Left renal cortex interstitium (tissue), 4 donors: ENCODE results near the gene GSTM3. TPM values are rescaled to one million over a fixed set of nuclear protein-coding genes. Genes with fewer than 3 reads are reported as not detected.
"Not testable (repeated sequence)": the region's sequence is repeated elsewhere in the genome, so short reads cannot be mapped to it uniquely, and the experiment has no call there.

Source experiments
- DNase-seq, 4 donors: peaks; one replicate each; pipeline ENCODE4 v3.0.0-alpha.2; 2013; ENCODE audit warnings: low read depth in 4 of 4, low spot score in 2 of 4, missing footprints in 1 of 4
- polyA plus RNA-seq, 4 donors: library from polyadenylated mRNA; unstranded; fragments of 120-200 nt; gene quantifications; one replicate each; pipeline ENCODE4 v1.2.1, GENCODE V29; 2013; ENCODE audit not compliant: insufficient read length in 4 of 4

Gene GSTM3
- polyA plus RNA-seq, 4 donors: 201 to 268 (median 237) TPM

DNA sequence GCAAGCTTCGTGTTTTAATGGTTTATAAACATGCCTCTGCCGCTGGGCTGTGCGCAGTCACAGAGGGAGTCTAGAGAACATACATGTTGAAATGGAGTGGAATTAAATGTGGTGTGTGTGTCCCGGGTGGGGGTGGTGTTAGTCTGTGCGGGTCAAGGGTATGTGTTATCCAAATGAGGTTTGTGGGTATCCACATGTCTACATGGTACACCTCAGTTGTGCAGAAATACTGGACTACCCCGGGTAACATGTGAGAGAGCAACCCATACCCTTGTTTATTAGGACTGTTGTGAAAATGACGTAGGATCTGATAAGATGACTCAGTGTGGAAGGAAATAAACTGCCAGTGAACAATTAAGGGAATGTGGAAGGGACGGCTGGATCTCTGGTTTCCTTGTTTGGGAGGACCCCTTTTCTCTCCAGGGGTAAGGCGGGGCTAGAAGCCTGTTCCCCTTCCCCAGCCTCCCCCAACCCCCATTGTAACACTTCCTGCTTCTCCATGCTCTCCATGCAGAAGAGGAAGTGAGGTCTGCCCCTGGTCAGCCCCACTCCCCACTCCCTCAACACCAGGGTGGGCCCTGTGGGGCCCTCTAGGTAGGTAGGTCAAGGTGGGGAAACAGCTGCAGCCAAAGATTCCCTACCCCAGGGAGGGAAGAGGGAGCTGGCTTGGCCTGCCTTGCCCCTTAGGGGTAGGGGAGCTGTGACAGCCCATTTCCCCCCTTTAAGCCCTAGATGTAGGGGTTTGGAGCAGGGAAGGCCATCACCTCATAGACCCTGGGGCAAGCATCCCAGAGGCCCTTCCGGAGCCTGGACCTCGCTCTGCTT lies 22.2 kb upstream of the GSTM3 start:
- no peak for DNase-seq

DNA sequence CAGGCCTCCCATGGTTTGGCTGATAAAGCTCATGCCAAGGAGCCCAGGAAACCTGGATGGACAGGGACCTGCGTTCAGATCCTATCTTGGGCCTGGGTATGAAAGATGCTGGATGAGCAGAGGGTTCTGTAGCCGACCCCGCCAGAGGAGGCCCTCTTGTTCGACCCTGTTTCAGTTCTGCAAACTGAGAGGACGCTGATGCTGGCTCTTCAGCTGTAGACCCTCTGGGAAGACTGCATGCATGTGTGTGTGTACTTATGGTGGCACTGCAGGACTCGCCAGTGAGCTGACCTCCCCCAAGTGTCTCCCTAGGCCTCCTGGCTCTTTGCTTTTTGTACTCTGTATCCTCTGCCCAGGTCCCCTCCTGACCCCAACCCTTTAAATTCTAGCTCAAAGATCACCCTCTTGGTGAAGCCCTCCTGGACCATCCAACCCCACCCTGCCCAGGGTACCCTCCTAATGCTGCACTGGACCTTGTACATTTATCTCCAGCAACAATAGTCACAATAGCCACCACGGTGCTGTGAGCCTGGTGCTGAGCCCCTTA lies 21.3 kb upstream of the GSTM3 start:
- DNase-seq: no peak

DNA sequence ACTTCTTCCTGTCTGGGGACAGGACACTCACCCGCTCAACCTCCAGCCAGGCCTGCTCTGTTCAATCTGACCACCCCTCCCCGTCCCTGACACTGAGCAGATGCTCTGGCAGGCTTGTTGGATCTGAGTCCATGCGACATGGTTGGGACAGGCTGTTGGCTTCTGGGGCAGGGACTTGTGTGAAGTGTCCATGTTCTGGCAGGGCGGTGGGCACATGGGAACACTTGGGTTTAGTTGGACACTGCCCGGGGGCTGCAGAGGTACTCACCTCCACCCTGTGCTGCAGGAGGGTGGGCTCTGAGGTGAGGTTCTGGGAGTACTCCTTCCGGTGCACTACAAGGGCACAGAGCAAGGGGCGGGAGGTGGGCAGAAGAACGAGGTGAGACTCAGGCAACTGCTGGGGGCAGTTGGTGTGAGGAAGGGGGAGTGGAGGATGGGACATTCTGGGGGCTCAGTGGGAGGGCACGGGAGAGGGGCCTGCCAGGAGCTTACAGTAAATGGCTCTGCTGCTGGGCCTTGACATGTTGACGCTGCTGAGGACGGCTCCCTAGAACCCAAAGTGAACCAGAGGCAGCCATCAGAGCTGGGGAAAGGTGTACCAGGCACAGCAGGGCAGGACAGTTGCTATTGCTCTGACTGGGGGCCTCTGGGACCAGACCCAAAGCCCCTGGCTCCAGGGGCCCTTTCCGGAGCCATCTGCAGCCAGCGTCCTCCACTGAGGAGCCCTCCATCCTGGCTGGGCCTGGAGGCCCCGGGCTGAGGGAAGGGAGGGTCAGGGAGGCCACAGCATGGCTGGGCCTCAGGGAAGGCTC lies 20.6 kb upstream of the GSTM3 start:
- no peak for DNase-seq

DNA sequence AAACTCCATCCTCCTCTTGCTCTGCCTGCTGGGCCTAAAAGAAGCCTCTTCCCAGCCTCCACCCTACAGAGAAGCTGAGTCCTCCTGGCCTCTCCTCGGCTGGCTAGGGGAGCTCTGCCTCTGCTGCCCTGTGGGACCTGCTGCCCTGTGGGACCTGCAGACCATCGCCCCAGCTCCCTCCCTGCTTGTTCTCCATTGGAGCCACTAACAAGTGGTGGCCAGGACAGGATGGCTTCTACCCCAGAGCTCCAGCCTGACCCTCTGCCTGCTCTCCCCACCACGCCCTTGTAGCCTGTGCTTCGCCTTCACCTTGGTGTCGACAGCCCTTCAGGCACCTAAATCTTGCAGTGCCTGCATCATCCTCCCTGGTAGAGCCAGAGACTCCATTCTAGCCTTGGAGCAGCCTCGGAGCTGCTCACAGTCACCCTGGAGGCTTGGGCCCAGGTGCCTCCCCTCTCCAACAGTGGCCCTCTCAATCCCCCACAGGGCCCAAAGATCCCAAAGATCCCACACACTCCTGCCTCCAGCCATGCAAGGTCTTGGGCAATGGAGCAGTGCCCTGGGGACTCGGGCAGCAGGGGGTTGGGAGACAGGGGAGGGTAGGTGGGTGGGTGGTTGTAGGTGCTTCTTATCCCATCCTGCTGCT lies 19.9 kb upstream of the GSTM3 start:
- DNase-seq: no peak

DNA sequence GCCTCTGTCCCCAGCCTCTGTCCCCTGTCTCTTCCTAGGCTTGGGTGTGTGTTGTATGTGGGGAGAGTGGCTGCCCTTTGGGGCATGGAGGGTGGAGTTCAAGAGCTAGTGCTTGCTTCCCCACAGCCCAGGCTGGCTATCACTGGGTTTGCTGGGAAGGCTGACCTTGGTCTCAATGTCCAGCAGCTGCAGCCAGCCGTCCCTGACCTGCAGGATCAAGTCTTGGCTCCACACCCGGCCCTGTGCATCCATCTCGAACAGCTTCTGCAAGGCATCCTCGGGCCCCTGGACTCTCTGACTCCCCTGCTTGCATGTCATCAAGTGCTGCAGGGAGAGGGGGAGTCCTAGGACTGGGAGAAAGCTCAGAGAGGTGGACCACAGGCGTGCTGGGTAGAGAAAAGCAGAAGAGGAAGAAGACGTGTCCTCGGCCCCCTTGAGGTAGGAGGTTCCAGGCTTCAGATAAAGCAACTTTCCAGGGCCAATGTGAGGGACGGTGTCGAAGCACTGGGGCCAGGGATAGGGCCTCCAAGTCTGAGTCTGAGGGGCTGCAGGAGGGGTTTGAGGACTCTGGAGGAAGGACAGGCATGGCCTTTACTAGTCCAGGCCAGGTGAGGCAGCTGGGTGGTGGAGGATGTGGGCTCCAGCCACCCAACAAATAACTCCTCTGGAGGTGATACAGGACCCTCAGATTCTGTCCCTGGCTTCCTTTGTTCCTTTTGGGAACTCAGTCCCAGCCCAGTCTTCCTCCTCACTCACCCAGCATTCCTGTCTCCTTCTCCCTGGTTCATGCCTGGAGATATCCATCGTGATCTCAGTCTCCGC lies 18.9 kb upstream of the GSTM3 start:
- DNase-seq: no peak

DNA sequence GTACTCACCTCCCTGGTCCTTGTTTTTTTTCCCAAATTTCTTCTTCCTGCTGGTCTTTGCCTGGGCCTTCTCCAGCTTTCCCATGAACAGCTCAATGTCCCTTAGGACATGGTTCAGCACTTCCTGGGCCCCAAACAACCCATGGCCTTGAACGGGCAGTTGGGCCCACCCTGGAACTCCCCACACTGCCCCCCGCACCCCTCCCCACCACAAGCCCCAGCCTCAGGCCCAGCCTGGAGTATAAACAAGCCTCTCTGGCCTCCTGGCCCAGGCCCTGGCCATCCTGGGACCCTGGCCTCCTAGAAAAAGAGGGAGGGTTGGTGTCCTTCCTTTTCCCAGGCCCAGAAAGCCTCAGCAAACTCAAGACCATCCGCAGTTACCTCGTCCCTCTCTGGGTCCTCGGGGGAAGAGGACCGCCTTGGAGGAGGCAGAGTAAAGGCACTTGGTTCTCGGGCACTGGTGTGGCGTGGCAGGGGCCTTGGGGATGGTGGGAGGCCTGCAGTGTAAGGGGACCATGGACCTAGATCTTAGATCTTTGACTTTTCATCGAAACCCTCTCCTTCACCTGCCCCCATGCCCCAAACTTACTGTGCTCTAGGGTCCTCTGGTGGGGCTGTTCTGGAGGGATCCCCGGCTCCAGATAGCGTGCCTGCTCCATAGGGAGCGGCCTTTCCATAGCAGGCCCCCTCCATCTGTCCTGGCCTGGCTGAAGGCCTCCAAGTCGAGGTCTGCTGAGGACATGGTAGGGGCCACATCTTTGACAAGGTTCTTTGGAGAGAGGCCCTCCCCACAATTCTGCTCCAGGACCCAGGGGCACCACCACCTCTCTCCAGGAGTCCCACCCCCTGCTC lies 17.3 kb upstream of the GSTM3 start:
- DNase-seq: no peak

DNA sequence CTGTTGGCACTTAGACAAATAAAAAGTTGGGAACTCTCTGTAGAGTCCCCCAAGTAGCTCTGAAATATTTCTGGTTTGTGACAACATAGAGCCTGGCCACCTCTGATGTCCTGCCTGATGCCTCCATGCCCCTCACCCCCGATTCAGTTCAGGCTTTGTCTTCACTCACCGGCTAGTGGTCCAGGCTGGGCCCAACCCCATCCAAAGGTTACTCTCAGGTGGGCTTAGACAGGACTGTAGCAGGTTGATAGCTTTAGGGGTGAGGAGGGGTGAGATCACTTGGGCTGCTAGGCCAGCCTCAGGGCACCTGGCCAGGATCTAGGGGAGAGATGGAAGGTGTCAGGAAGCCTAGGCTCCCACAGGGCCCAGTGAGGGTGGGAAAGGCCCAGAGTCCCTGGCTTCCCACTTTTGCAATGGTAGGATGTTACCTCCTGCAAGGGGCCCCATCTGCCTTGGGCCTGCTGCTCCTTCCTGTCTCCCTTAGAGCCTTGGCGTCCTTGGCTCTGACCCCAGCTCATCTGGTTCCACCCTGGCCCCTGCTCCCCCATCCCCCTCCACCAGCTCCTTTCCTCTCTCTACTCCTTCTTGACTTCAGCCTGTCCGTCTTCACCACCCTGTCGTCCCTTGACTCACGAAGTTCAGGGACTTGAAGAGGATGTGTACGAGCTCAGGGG lies 16.1 kb upstream of the GSTM3 start:
- DNase-seq: no peak

DNA sequence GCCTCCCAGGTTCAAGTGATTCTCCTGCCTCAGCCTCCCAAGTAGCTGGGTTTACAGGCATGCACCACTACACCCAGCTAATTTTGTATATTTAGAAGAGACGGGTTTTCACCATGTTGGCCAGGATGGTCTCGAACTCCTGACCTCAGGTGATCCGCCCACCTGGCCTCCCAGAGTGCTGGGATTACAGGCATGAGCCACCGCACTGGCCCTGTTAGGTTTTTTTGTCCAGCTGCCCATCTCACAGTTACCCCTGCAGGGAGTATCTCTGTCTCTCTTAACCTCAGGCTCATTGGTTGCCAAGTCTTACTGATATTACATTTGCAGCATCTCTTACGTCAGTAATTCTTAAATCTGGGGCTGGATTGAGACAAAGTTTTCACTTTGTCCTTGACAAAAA lies 15.5 kb upstream of the GSTM3 start:
- not testable (repeated sequence) for DNase-seq

DNA sequence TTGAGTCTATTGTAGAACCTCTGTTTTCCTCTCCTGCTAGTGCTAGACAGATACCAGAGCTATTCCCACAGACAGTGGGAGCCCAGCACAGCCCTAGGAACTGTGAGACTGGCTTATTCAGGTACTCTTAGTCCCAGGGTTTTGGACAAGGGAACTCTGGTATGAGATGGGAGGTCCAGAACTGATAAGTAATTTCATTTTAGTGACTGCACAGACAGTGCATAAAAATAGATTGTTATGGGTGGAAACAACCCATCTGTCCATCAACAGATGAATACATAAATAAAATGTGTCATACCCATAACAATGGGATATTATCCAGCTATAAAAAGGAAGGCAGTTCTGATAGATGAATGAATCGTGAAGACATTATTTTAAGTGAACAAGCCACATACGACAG lies 13.9 kb upstream of the GSTM3 start:
- no peak for DNase-seq

DNA sequence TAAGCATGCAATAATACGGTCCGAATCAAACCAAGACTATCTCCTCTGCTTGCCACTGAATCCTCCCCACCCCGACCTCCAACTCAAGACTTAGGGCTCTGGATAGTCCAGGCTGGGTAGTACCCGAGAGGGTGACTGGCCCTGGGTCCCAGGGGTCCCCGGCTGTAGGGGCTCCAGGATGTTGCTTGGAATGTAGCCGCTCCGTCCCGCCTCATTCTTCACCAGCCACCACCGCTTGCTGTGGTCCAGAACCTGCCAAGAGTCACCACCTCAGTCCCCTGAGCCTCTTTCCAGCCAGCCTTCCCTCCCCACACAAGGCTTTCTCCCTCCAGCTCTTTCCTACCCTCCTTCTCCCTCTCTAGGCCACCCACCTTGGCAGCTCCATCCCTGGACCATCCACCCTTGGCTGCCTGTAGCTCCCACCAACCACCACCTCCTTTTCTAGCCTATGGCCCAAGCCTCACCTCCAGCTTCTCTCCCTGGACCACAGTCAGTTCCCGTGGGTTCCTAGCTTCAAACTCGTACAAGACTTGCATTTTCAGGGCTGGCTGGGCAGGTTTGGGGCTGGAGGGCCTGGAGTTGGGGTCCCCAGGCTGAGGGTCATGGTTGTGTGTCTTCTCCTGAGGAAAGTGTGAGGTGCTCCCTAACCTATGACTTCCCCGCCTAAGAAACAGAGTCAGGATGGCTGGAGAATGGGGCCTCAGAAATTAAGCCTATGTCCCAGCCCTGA lies 10.9 kb upstream of the GSTM3 start:
- DNase-seq: no peak

DNA sequence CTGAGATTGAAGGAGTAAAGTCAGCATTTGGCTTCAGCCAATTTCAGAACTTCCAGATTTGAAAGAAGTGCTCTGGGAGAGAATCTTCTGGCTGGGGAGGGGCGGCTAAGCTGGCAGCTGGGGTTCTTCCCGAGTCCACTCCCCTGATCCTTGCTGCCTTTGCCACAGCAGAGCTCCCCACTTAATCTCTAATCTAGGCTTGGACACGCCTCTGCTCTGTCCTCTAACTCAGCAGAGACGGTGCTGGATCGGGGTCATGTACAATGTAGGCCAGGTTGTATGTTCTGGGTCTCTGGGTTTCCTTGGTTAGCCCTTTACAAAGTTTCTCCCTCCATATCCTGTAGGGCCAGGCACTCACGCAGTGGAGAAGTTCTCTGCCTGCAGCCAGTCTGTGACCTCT lies 10.1 kb upstream of the GSTM3 start:
- DNase-seq: no peak

DNA sequence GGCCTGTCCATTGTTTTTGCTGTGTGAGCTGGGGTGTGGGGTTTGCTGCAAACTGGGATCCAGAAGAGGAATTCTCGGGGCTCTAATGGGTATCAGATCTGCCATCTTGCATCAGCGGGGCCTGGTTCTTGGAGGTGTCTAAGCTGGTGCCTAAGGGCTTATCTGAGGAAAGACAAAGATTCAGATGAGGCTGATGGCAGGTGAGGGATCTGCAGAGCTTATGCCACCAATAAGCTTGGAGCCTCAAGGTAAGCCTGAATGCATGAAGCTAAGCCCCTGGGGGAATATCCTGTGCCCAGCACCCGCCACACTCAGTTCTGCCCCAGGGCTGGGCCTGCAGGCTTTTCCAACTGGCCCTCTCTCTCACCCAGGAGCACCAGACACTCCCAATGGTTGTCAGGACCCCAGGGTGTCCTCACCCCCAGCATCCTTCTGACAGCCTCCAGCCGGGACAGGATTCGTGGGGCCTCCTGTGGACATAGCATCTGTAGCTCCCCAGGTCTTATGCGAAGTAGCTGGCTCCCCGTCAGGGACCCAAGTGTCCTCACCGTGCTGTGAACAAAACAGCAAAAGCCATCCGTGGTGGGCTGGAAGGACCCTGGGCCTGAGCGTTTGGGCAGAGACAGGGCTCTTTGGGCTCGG lies 9.5 kb upstream of the GSTM3 start:
- DNase-seq: no peak

DNA sequence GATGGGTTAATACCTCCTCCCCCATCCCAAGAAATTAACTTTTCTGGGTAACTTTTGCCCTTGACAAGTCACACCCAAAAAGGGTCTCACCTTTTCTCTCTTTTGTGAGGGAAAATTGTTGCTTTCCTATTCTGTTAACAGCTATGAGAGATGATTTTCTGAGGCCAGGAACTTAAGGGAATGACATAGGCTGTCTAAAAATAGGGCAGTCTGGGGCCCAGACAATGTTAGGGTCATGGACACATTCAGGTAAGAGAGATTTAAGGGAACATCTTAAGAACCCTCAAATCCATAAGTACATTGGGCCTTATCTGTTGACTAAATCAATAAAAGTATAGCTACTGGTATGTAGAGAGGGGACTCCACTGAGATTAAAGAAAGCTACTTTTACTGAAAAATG lies 8.4 kb upstream of the GSTM3 start:
- DNase-seq: no peak

DNA sequence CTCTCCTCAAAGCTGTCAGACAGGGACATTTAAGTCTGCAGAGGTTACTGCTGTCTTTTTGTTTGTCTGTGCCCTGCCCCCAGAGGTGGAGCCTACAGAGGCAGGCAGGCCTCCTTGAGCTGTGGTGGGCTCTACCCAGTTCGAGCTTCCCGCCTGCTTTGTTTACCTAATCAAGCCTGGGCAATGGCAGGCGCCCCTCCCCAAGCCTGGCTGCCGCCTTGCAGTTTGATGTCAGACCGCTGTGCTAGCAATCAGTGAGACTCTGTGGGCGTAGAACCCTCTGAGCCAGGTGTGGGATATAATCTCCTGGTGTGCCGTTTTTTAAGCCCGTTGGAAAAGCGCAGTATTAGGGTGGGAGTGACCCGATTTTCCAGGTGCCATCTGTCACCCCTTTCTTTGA lies 7.5 kb upstream of the GSTM3 start:
- DNase-seq: not testable (repeated sequence)

DNA sequence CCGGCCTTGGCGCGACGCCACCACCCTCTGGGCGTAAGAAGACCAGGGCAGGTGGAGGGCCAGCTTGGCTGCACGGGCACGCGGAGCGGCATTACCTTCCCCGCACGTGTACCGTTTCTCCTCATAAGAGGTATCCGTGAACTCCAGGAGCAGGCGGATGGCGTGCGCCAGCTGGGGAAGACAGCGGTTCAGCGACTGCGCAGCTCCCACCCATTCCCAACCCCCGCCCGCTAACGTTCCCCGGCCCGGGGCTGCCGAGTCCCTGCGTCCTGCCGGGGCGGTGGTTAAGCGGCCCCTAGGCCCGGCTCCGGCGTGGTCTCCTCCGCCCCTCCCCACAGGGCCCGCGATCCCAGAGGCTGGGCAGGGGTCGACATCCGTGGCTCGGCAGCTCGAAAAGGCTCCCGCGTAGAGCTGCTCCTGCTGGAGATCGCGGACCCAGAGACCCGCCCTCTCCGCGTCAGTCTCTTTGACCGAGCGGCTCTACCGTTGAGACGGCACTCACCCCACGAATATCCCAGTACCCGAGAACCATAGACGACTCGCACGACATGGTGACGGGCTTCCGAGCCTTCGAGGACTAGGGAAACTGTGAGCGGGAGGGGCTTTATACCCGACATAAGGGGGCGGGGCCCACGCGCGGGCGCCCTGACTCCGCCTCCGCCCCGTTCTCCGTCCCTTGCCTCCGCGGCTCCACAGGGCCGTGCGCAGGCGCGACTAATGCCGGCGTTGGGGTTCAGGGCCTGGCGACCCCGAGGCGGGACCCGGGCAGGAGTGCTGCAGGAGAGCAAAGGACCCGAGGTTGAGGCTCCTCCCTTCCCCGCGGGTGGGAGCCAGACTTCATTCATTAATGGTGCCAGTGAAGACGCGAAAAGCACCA lies 862 bp downstream of the GSTM3 start:
- DNase-seq: peak; percentile 68 to 81 (median 74)

DNA sequence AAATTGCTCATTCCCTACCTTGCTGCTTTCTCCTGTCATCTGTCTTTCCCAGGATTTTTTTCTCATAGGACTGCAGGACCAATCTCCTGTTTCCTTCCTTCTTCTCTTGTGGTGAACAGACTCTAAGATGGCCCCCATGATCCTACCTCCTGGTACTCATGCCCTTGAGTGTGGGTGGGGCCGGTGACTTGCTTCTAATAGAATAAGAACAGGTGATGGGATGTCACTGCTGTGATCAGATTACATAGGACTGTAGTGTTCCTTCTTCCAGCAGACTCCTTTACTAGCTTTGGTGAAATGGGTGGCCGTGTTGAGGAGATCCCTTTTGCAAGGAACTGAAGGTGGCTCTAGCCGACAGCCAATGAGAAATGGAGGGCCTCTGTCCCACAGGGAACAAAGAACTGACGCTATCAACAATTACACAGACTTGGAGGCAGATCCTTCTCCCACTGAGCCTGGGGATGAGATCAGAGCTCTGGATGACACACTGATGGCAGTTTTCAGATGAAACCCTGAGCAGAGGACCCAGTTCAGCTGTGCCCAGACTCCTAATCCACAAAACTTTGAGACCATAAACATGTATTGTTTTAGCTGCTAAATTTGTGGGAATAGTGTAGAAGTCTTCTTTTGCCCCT lies 7.5 kb downstream of the GSTM3 start:
- DNase-seq: no peak
